Kidney glomerular epithelial cell (primary cell): ENCODE data around the gene UCHL1.

Experiments
- DNase-seq: peaks from one replicate; lab custom pipeline; 2025; lab: John Stamatoyannopoulos, UW

UCHL1 gene

GRCh38 chr4:41256740-41257256 is at the start of gene UCHL1:
Gene UCHL1, plus strand, starts transcription at chr4:41256928. Its CDS starts 49 bp downstream, at chr4:41256977.
- DNase-seq = peak; percentile 13

- peak; percentile 5 for DNase-seq
These were observed 49.4 kb upstream of the UCHL1 start for GRCh38 chr4:41207291-41207831.

- no peak for DNase-seq
These were observed 47.5 kb upstream of the UCHL1 start for GRCh38 chr4:41209187-41209586.

- no peak for DNase-seq
These were observed 46.8 kb upstream of the UCHL1 start for GRCh38 chr4:41209901-41210300.

GRCh38 chr4:41211951-41212615 is 44.6 kb upstream of the UCHL1 start:
- no peak for DNase-seq

- peak; percentile 62 for DNase-seq
These were observed 44.0 kb upstream of the UCHL1 start for GRCh38 chr4:41212616-41213203.

GRCh38 chr4:41213625-41214135 is 43.0 kb upstream of the UCHL1 start:
- DNase-seq = no peak

- DNase-seq = peak; percentile 84
These were observed 42.4 kb upstream of the UCHL1 start, which contains the start of gene APBB2 for GRCh38 chr4:41214136-41214824. Gene APBB2, minus strand, starts transcription at chr4:41214542. Its CDS starts 181,288 bp downstream, at chr4:41033254.

- no peak for DNase-seq
These were observed 41.9 kb upstream of the UCHL1 start for GRCh38 chr4:41214825-41215146.

- DNase-seq = no peak
These were observed 41.6 kb upstream of the UCHL1 start for GRCh38 chr4:41215155-41215554.

- DNase-seq = peak; percentile 56
These were observed 40.8 kb upstream of the UCHL1 start for GRCh38 chr4:41215969-41216293.

GRCh38 chr4:41216294-41217019 is 40.3 kb upstream of the UCHL1 start:
- peak; percentile 74 for DNase-seq

- no peak for DNase-seq
These were observed 39.8 kb upstream of the UCHL1 start for GRCh38 chr4:41217020-41217333.

- DNase-seq = no peak
These were observed 39.4 kb upstream of the UCHL1 start for GRCh38 chr4:41217374-41217773.

- no peak for DNase-seq
These were observed 38.0 kb upstream of the UCHL1 start for GRCh38 chr4:41218703-41219102.

GRCh38 chr4:41219421-41219950 is 37.2 kb upstream of the UCHL1 start:
- no peak for DNase-seq

- no peak for DNase-seq
These were observed 34.7 kb upstream of the UCHL1 start for GRCh38 chr4:41221850-41222645.

GRCh38 chr4:41227902-41228301 is 28.8 kb upstream of the UCHL1 start:
- no peak for DNase-seq

- no peak for DNase-seq
These were observed 24.3 kb upstream of the UCHL1 start for GRCh38 chr4:41232406-41232805.

- no peak for DNase-seq
These were observed 23.9 kb upstream of the UCHL1 start for GRCh38 chr4:41232856-41233255.

- no peak for DNase-seq
These were observed 20.7 kb upstream of the UCHL1 start for GRCh38 chr4:41236032-41236431.
